HPDE6-E6E7 (cell line): Measurements from ENCODE around the gene PRDM2.

Experiments
- DNase-seq: peaks from one replicate; pipeline ENCODE4 v3.0.0; 2011; ENCODE audit warnings: missing footprints; ENCODE audit errors: extremely low spot score

The PRDM2 gene

GRCh38 chr1:13764588-13765332 lies 64.8 kb downstream of the PRDM2 start:
- no peak for DNase-seq

GRCh38 chr1:13766592-13767564 lies 66.9 kb downstream of the PRDM2 start:
- DNase-seq, result peak; percentile 43

- DNase-seq, result no peak
Observed at GRCh38 chr1:13769212-13769611, 69.2 kb downstream of the PRDM2 start.

- no peak for DNase-seq
Observed at GRCh38 chr1:13769830-13770229, 69.8 kb downstream of the PRDM2 start.

GRCh38 chr1:13770743-13771142 lies 70.8 kb downstream of the PRDM2 start:
- no peak for DNase-seq

GRCh38 chr1:13771745-13772144 lies 71.8 kb downstream of the PRDM2 start:
- no peak for DNase-seq

- no peak for DNase-seq
Observed at GRCh38 chr1:13772271-13772670, 72.3 kb downstream of the PRDM2 start.

GRCh38 chr1:13774121-13774520 lies 74.1 kb downstream of the PRDM2 start:
- DNase-seq, result no peak

- no peak for DNase-seq
Observed at GRCh38 chr1:13775459-13775858, 75.5 kb downstream of the PRDM2 start.

GRCh38 chr1:13775916-13776315 lies 75.9 kb downstream of the PRDM2 start:
- no peak for DNase-seq

- DNase-seq, result no peak
Observed at GRCh38 chr1:13778431-13778830, 78.4 kb downstream of the PRDM2 start.

GRCh38 chr1:13779930-13780329 lies 79.9 kb downstream of the PRDM2 start:
- no peak for DNase-seq

- no peak for DNase-seq
Observed at GRCh38 chr1:13780780-13781179, 80.8 kb downstream of the PRDM2 start.

GRCh38 chr1:13781228-13781627 lies 81.2 kb downstream of the PRDM2 start:
- DNase-seq, result no peak

- DNase-seq, result no peak
Observed at GRCh38 chr1:13781907-13782633, 82.1 kb downstream of the PRDM2 start.

- no peak for DNase-seq
Observed at GRCh38 chr1:13782634-13783360, 82.8 kb downstream of the PRDM2 start.

- no peak for DNase-seq
Observed at GRCh38 chr1:13783551-13783950, 83.6 kb downstream of the PRDM2 start.

GRCh38 chr1:13784971-13785370 lies 85.0 kb downstream of the PRDM2 start:
- DNase-seq, result no peak

- no peak for DNase-seq
Observed at GRCh38 chr1:13786541-13786940, 86.6 kb downstream of the PRDM2 start.

GRCh38 chr1:13788795-13789194 lies 88.8 kb downstream of the PRDM2 start:
- DNase-seq, result no peak

- no peak for DNase-seq
Observed at GRCh38 chr1:13790290-13791030, 90.5 kb downstream of the PRDM2 start.
